Gastroesophageal sphincter (tissue), 4 donors: ENCODE results near the gene EEFSEC. TPM values are rescaled to one million over a fixed set of nuclear protein-coding genes. Genes with fewer than 3 reads are reported as not detected.

Experiments used
- ATAC-seq: fragments of 150-250 bp; one replicate; pipeline ENCODE4 v1.9.1; 2016; ENCODE audit warnings: mild to moderate bottlenecking, moderate library complexity
- H3K27ac ChIP-seq, 4 donors: fragments of 200-600 bp; sonication (generic) in 3 of 4; 1 replicate in 3 of 4; 2 replicates in 1 of 4; pipeline ENCODE4 v1.5.1; 2016 to 2019
- H3K27me3 ChIP-seq: fragments of 200-600 bp; sonication (generic); one replicate; pipeline ENCODE4 v1.5.1; 2019
- H3K36me3 ChIP-seq, 2 donors: fragments of 200-600 bp; sonication (generic); one replicate each; pipeline ENCODE4 v1.5.1; 2019; ENCODE audit warnings: control low read depth in 1 of 2
- H3K4me1 ChIP-seq, 3 donors: fragments of 200-600 bp; sonication (generic); 1 replicate in 2 of 3; 2 replicates in 1 of 3; pipeline ENCODE4 v1.5.1; 2016 to 2019; ENCODE audit warnings: control low read depth in 2 of 3
- H3K4me3 ChIP-seq, 2 donors: fragments of 200-600 bp; sonication (generic); one replicate each; pipeline ENCODE4 v1.5.1; 2019; ENCODE audit warnings: mild to moderate bottlenecking in 1 of 2, moderate library complexity in 1 of 2
- H3K9me3 ChIP-seq, 3 donors: fragments of 200-600 bp; sonication (generic); one replicate each; pipeline ENCODE4 v1.5.1; 2017 to 2019; ENCODE audit warnings: control low read depth in 2 of 3
- EP300 ChIP-seq: sonication (generic); formaldehyde crosslinking; IDR thresholded peaks from one replicate; pipeline ENCODE4 v1.6.1; 2017; ENCODE audit warnings: antibody characterized with exemption, mild to moderate bottlenecking
- POLR2A ChIP-seq, 2 donors: fragments of 450-650 bp; IDR thresholded peaks; one replicate each; pipeline ENCODE4 v1.6.1; 2017; ENCODE audit warnings: antibody characterized with exemption in 2 of 2, mild to moderate bottlenecking in 2 of 2, moderate library complexity in 1 of 2
- POLR2AphosphoS5 ChIP-seq: sonication (generic); formaldehyde crosslinking; IDR thresholded peaks from one replicate; pipeline ENCODE4 v1.6.1; 2017; ENCODE audit warnings: antibody characterized with exemption
- WGBS, 2 donors: methylation state at CpG; one replicate each; pipeline ENCODE4 v1.1.5; 2018; ENCODE audit warnings: low coverage in 1 of 2; 5-methylcytosine and 5-hydroxymethylcytosine counted together
- total RNA-seq, 4 donors: library from RNA; depleted of rRNA; stranded (reverse); fragments of >200 nt; gene quantifications; one replicate each; pipeline ENCODE4 v1.1.0, GENCODE V29; 2016
- TF ChIP-seq, protein P1 (sequence below), 4 experiments: fragments of 200-600 bp in 2 of 4; fragments of 450-650 bp in 2 of 4; sonication (generic) in 1 of 4; IDR thresholded peaks; one replicate each; pipeline ENCODE4 v1.5.1; 2017 to 2019; ENCODE audit warnings: antibody characterized with exemption in 4 of 4, mild to moderate bottlenecking in 2 of 4, moderate library complexity in 2 of 4

EEFSEC gene
- total RNA-seq, 4 donors from 2014 or later: 5.8 to 16.5 (median 11.4) TPM

DNA sequence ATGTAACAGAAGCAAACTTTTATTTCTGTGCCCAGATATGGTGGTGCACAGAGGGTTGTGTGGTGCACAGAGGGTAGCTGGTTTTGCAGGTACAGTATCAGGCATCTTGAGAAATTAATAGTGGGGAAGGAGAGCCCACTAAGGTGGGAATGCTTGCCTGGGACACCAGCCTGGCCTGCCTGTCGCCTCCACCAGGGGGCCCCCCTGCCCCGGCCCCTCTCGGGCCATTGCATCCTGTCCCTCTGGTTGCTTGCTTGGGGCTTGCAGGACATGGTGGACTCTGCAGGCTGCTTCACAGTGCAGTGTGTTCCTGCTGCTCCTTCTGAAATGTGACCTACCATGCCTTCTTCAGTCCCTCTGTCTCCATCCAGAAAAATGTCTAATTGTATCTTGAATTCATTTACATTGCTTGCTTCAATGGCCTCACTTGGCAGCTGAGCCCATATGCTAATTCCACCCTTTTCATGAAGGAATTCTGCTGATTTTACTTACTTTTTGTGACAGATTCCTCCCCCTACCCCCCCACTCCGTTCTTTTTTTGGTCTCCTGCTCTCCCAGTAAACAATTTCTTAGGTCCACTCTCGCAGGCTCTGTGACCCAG lies 73.6 kb downstream of the EEFSEC start:
- WGBS, 2 donors: 60 to 65% methylated on average over 2 to 4 of the region's 5 CpGs
- Histone ChIP-seq H3K27ac (no peak overlapping the region), H3K4me3 (no peak overlapping the region), H3K36me3 (no peaks in the 10 kb centered on the region), H3K27me3 (no peaks in the 10 kb centered on the region), H3K9me3 (peaks cover 0 to 11% (median 0%) of the 10 kb centered on the region in 3 donors), H3K4me1 (peaks cover 0 to 8% (median 0%) of the 10 kb centered on the region in 3 donors)
- TF ChIP-seq POLR2A (IDR thresholded peaks at IDR 0.05): no peak
- no peak for TF ChIP-seq POLR2AphosphoS5
- no peak for TF ChIP-seq EP300
- TF ChIP-seq, protein P1, sequence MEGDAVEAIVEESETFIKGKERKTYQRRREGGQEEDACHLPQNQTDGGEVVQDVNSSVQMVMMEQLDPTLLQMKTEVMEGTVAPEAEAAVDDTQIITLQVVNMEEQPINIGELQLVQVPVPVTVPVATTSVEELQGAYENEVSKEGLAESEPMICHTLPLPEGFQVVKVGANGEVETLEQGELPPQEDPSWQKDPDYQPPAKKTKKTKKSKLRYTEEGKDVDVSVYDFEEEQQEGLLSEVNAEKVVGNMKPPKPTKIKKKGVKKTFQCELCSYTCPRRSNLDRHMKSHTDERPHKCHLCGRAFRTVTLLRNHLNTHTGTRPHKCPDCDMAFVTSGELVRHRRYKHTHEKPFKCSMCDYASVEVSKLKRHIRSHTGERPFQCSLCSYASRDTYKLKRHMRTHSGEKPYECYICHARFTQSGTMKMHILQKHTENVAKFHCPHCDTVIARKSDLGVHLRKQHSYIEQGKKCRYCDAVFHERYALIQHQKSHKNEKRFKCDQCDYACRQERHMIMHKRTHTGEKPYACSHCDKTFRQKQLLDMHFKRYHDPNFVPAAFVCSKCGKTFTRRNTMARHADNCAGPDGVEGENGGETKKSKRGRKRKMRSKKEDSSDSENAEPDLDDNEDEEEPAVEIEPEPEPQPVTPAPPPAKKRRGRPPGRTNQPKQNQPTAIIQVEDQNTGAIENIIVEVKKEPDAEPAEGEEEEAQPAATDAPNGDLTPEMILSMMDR (IDR thresholded peaks at IDR 0.05): peak; percentile 18 to 67 (median 36)
- no peak for ATAC-seq

DNA sequence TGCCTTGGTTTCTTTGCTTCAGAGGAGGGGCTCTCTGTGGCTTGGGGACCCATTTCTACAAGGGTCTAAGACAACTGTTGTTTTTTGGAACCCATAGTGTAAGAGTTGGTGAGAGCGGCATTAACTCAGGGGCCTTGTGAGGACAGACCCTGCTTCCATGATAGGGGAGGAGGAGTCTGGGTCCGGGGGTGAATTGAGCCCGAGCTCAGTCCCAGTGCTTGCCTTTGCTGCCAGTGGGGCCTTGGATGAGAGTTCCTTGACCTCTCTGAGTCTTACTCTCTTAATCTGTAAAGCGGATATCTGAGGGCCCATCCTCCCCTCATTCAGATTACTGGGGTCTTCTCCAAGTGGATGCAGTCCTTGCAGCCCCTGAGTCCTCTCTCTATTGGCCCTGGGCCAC lies 74.2 kb downstream of the EEFSEC start:
- Histone ChIP-seq H3K27ac (no peak overlapping the region), H3K27me3 (no peaks in the 10 kb centered on the region), H3K9me3 (peaks cover 0 to 11% (median 0%) of the 10 kb centered on the region in 3 donors), H3K4me3 (no peak overlapping the region), H3K36me3 (no peaks in the 10 kb centered on the region), H3K4me1 (peaks cover 0 to 14% (median 0%) of the 10 kb centered on the region in 3 donors)
- 86 to 92% methylated on average over 4 of the region's 4 CpGs for WGBS, 2 donors
- no peak for ATAC-seq
- TF ChIP-seq POLR2A (IDR thresholded peaks at IDR 0.05) (no peak), EP300 (no peak), POLR2AphosphoS5 (no peak)
- TF ChIP-seq, protein P1 (IDR thresholded peaks at IDR 0.05): no peak

DNA sequence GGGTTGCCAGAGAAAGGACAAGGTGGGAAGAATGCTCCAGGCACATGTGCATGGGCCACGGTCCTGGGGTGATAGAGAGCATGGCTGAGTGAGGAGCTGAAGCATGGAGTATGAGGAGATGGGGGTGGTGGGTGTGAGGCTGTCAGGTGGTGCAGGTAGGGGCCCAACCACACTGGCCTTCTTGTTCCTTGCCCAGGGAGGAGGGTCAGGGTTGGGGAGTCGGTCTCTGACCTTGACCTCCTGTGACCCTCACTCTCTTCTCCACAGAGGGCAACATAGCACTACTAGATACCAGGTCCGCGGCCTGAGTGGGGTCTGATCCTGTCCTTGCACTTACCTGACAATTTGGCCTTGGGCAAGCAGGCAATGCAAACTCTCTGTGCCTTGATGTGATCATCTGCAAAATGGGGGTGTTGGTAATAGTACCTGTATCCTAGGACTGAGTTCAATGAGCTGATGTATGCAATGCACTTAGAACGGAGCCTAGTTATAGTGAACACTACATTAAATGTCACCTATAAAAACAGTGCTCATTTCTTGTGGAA lies 75.2 kb downstream of the EEFSEC start:
- H3K4me1 ChIP-seq: peaks cover 0 to 17% (median 0%) of the 10 kb centered on the region in 3 donors
- no peaks in the 10 kb centered on the region for H3K27me3 ChIP-seq
- H3K36me3 ChIP-seq: no peaks in the 10 kb centered on the region
- TF ChIP-seq POLR2AphosphoS5 (no peak), POLR2A (IDR thresholded peaks at IDR 0.05) (no peak), EP300 (no peak)
- TF ChIP-seq, protein P1 (IDR thresholded peaks at IDR 0.05): no peak
- H3K27ac ChIP-seq: no peak overlapping the region
- H3K9me3 ChIP-seq: peaks cover 0 to 2% (median 0%) of the 10 kb centered on the region in 3 donors
- H3K4me3 ChIP-seq: no peak overlapping the region
- no peak for ATAC-seq
- 97 to 100% methylated on average over 1 to 5 of the region's 5 CpGs for WGBS, 2 donors

DNA sequence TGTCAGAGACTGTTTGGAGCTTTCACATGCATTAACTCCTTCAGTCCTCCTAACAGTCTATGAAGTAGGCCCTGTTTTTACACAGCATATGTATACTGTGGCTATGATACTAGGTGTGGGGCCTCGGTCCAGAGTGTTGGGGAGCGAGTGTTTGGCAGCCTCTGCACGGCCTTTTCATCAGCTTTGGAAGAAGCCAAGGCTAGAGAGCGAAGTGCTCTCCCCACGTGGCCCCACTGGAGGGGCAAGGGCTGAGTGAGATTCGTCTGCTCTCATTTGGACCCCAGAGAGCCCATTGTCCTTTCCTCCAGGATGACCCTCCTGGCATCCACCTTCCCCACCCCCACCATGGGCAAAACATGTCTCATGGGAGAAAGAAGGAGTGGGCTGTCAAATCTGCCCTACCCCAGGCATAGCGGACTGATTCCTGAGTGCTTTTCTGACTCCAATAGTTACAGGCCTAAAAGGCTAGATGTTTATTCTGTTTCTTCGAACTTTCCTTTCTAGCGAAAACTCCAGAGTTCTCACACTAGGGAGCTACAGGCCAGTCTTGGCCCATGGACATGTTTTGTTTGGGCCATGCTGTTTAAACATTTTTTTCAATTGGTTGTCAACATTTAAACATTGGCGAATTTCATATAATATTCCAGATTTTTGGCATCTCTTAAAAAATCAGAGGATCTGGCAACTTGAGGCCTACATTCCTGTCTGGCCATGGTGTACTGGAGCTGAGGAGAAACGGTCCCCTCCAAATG lies 76.0 kb downstream of the EEFSEC start:
- Histone ChIP-seq H3K4me3 (no peak overlapping the region), H3K36me3 (no peaks in the 10 kb centered on the region), H3K27ac (no peak overlapping the region), H3K9me3 (no peaks in the 10 kb centered on the region), H3K27me3 (no peaks in the 10 kb centered on the region), H3K4me1 (peaks cover 0 to 17% (median 0%) of the 10 kb centered on the region in 3 donors)
- no peak for TF ChIP-seq EP300
- TF ChIP-seq, protein P1 (IDR thresholded peaks at IDR 0.05): no peak
- TF ChIP-seq POLR2A (IDR thresholded peaks at IDR 0.05): no peak
- TF ChIP-seq POLR2AphosphoS5: no peak
- ATAC-seq: no peak
- WGBS, 2 donors: 80 to 100% methylated on average over 4 to 5 of the region's 11 CpGs
